Measurements from ENCODE around the gene C4BPB. TPM values are rescaled to one million over a fixed set of nuclear protein-coding genes. Genes with fewer than 3 reads are reported as not detected.

The C4BPB gene
- total and polyA plus RNA-seq, 2 of the 8 experiments (the other 6 are each of a cell fraction or from before 2014, with no cell fraction given), result not detected

DNA sequence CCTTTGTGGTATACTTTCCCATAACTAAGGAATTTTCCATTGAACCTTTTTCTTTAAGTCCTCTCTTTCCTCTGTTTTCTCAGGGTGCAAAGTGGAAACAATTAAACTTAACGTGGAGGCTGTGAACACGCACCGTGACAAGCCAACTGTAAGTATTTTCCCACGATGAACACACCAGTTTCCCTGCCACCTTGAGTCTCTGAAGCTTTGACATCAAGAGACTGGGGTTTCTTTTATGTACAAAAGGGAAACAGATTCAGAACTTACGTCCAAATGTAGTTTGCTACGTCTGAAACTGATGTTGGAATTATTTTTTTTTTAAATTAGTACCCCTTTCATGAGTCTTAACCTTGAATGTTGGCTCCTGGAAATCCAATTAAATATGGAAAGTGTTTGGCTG is 17.2 kb upstream of the C4BPB start:
- CTCF ChIA-PET (ENCODE audit: partially characterized antibody), result interaction anchor here (0.6 to 2.4 kb wide), 11 partner anchors 11 to 428 kb away, joined by 3 to 16 read pairs (median 3); no protein-coding TSS in a partner anchor

More for the DNA sequence above, 17.2 kb upstream of the C4BPB start:
- peaks cover 2 to 34% (median 22%) of the 10 kb centered on the region in 4 experiments; a peak in 7 of 8 replicates for H3K36me3 ChIP-seq (ENCODE audit: control insufficient read depth in 2 of 4, insufficient read depth in 4 of 4, low read length in 3 of 4)
- FAIRE-seq, result no peak
- H2BK5ac ChIP-seq (ENCODE audit: low read depth, low read length), result no peak overlapping the region
- H3K79me2 ChIP-seq (ENCODE audit: control insufficient read depth in 1 of 2, insufficient read depth in 2 of 2, low read length in 2 of 2), result no peaks in the 10 kb centered on the region
- WGBS, 2 experiments (ENCODE audit: extremely low coverage in 1 of 2, insufficient coverage in 1 of 2, insufficient read length in 1 of 2, insufficient replicate concordance in 2 of 2, low coverage in 1 of 2, low lambda C conversion rate in 2 of 2, missing lambda C conversion rate in 1 of 2), result 86% methylated on average over 6 of the region's 6 CpGs; no CpG with 5 or more reads in 1 of the 2 experiments
- DNase-seq (ENCODE audit: low read depth in 1 of 2, low spot score in 2 of 2), result no peak
- H3K9ac ChIP-seq (replicated peaks in 1 of 4; ENCODE audit: extremely low read depth in 1 of 4, low read depth in 3 of 4, low read length in 3 of 4), result no peak overlapping the region
- peaks cover 0 to 2% of the 10 kb centered on the region in 2 experiments for H4K20me1 ChIP-seq (replicated peaks in 1 of 2; ENCODE audit: control insufficient read depth in 1 of 2, insufficient read depth in 2 of 2, low read length in 2 of 2)
- no peak overlapping the region for H2BK15ac ChIP-seq (ENCODE audit: low read length)
- no peak overlapping the region for H2AFZ ChIP-seq (ENCODE audit: low read length)
- POLR2A ChIA-PET (ENCODE audit: partially characterized antibody), result interaction anchor here (0.7 kb wide), 1 partner anchor 250 kb away, joined by 3 read pairs; the partner anchor contains the start of gene CD55
- no peak overlapping the region for H3K23ac ChIP-seq (ENCODE audit: insufficient read length)
- no peak overlapping the region for H3K4me3 ChIP-seq (ENCODE audit: extremely low read depth in 1 of 4, insufficient read depth in 2 of 4, low read depth in 3 of 4, low read length in 4 of 4)
- no peak for TF ChIP-seq ASH2L (IDR thresholded peaks at IDR 0.05; ENCODE audit: low read length)
- TF ChIP-seq CREB1 (IDR thresholded peaks at IDR 0.05), result no peak
- no peak for TF ChIP-seq TCF12 (IDR thresholded peaks at IDR 0.05; ENCODE audit: low read depth, low read length)
- no peak for TF ChIP-seq TAF1 (IDR thresholded peaks at IDR 0.05; ENCODE audit: low read depth, low read length)
- no peak for TF ChIP-seq GABPA (IDR thresholded peaks at IDR 0.05; ENCODE audit: borderline replicate concordance, insufficient read depth, low read length)
- no peak overlapping the region for H2BK20ac ChIP-seq (ENCODE audit: low read length)
- H3K4ac ChIP-seq (replicated peaks; ENCODE audit: insufficient read length, low read depth, low read length), result no peak overlapping the region
- H4K5ac ChIP-seq (ENCODE audit: insufficient read length, low read depth, low read length), result no peak overlapping the region
- H3K4me1 ChIP-seq (replicated peaks in 1 of 4; ENCODE audit: control insufficient read depth in 3 of 4, insufficient read depth in 4 of 4, low read length in 3 of 4), result no peaks in the 10 kb centered on the region
- H3K14ac ChIP-seq (ENCODE audit: insufficient read length), result no peak overlapping the region
- H3K56ac ChIP-seq (replicated peaks; ENCODE audit: insufficient read length, low read depth, low read length), result no peak overlapping the region
- no peaks in the 10 kb centered on the region for H3K27me3 ChIP-seq (replicated peaks in 1 of 4; ENCODE audit: control insufficient read depth in 3 of 4, extremely low read depth in 1 of 4, insufficient read depth in 3 of 4, low read length in 3 of 4)
- H2BK12ac ChIP-seq (ENCODE audit: low read depth, low read length), result no peak overlapping the region
- no peaks in the 10 kb centered on the region for H3K23me2 ChIP-seq (ENCODE audit: low read depth, low read length)
- H3K79me1 ChIP-seq (ENCODE audit: low read depth, low read length), result 0 out of 2 replicates have a peak, but pooled peaks cover 2% of the 10 kb centered on the region
- no peak overlapping the region for H3K18ac ChIP-seq (ENCODE audit: extremely low read depth, low read length)
- H4K8ac ChIP-seq (ENCODE audit: extremely low read depth, insufficient read depth, low read length), result no peak overlapping the region
- no peak overlapping the region for H4K91ac ChIP-seq (replicated peaks; ENCODE audit: insufficient read length, low read length)
- H3K9me3 ChIP-seq (ENCODE audit: insufficient read depth in 2 of 2, low read depth in 1 of 2, low read length in 1 of 2), result no peaks in the 10 kb centered on the region
- no peak overlapping the region for H3K27ac ChIP-seq (ENCODE audit: low read depth, low read length)
- H2AK5ac ChIP-seq (ENCODE audit: low read depth, low read length), result no peak overlapping the region
- no peak overlapping the region for H3K4me2 ChIP-seq (ENCODE audit: insufficient read depth in 1 of 2, low read depth in 2 of 2, low read length in 2 of 2)
- no peak overlapping the region for H2BK120ac ChIP-seq (replicated peaks; ENCODE audit: low read depth, low read length)

Data from H1 (cell line).